SK-N-SH treated with all-trans-retinoic acid at 6 μM for 48 hours (cell line): Measurements from ENCODE around the gene LRP3.
"Not testable (repeated sequence)": the region's sequence is repeated elsewhere in the genome, so short reads cannot be mapped to it uniquely, and the experiment has no call there.

Experiments
- ATAC-seq: fragments of 200-7000 bp; cut with Tn5 transposase; 3 replicates; pipeline ENCODE4 v1.9.1; 2020; ENCODE audit warnings: mild to moderate bottlenecking, moderate library complexity
- ARNTL ChIP-seq: fragments of 450-650 bp; formaldehyde crosslinking; IDR thresholded peaks from 2 replicates; pipeline ENCODE4 v1.5.0; 2020; ENCODE audit warnings: low read depth, mild to moderate bottlenecking, moderate library complexity, borderline replicate concordance
- BACH2 ChIP-seq: fragments of 250-450 bp; sonication (Bioruptor Pico); IDR thresholded peaks from 2 replicates; pipeline ENCODE4 v1.9.0; 2021; ENCODE audit warnings: mild to moderate bottlenecking, borderline replicate concordance
- ESRRG ChIP-seq: fragments of 250-450 bp; sonication (Bioruptor Pico); IDR thresholded peaks from 2 replicates; pipeline ENCODE4 v1.6.1; 2021; ENCODE audit warnings: mild to moderate bottlenecking
- GLIS3 ChIP-seq: fragments of 250-450 bp; sonication (Bioruptor Pico); IDR thresholded peaks from 2 replicates; pipeline ENCODE4 v1.5.0; 2020; ENCODE audit warnings: mild to moderate bottlenecking, moderate library complexity
- ISL1 ChIP-seq: fragments of 250-450 bp; sonication (Bioruptor Pico); IDR thresholded peaks from 2 replicates; pipeline ENCODE4 v2.1.2; 2022; ENCODE audit warnings: mild to moderate bottlenecking, moderate library complexity
- PPARA ChIP-seq: fragments of 250-450 bp; sonication (Bioruptor Pico); IDR thresholded peaks from 2 replicates; pipeline ENCODE4 v1.5.0; 2020; ENCODE audit warnings: mild to moderate bottlenecking, borderline replicate concordance
- RARB ChIP-seq: fragments of 250-450 bp; sonication (Bioruptor Pico); IDR thresholded peaks from 2 replicates; pipeline ENCODE4 v1.8.0; 2021; ENCODE audit warnings: mild to moderate bottlenecking, moderate library complexity
- SNAI2 ChIP-seq: fragments of 250-450 bp; sonication (Bioruptor Pico); IDR thresholded peaks from 2 replicates; pipeline ENCODE4 v1.5.0; 2020; ENCODE audit warnings: mild to moderate bottlenecking, moderate library complexity
- TCF4 ChIP-seq: fragments of 250-450 bp; sonication (Bioruptor Pico); IDR thresholded peaks from 2 replicates; pipeline ENCODE4 v1.8.0; 2021; ENCODE audit warnings: mild to moderate bottlenecking, moderate library complexity, borderline replicate concordance
- ZC3H10 ChIP-seq: fragments of 250-450 bp; sonication (Bioruptor Pico); IDR thresholded peaks from 2 replicates; pipeline ENCODE4 v1.5.1; 2021; ENCODE audit warnings: mild to moderate bottlenecking, moderate library complexity
- ZFP3 ChIP-seq: fragments of 250-450 bp; sonication (Bioruptor Pico); IDR thresholded peaks from 2 replicates; pipeline ENCODE4 v1.5.0; 2020; ENCODE audit warnings: mild to moderate bottlenecking, moderate library complexity
- ZFP30 ChIP-seq: fragments of 450-650 bp; formaldehyde crosslinking; IDR thresholded peaks from 2 replicates; pipeline ENCODE4 v1.5.0; 2022; ENCODE audit warnings: mild to moderate bottlenecking, moderate library complexity
- ZNF565 ChIP-seq: fragments of 450-650 bp; formaldehyde crosslinking; conservative IDR thresholded peaks from 2 replicates; pipeline ENCODE4 v1.5.0; 2020; ENCODE audit warnings: low read depth, mild to moderate bottlenecking, moderate library complexity
- ZNF70 ChIP-seq: fragments of 450-650 bp; formaldehyde crosslinking; IDR thresholded peaks from 2 replicates; pipeline ENCODE4 v1.5.0; 2020; ENCODE audit warnings: mild to moderate bottlenecking, moderate library complexity
- ZNF8 ChIP-seq: fragments of 450-650 bp; formaldehyde crosslinking; IDR thresholded peaks from 2 replicates; pipeline ENCODE4 v1.5.0; 2020; ENCODE audit warnings: mild to moderate bottlenecking, moderate library complexity
- TF ChIP-seq, protein P1 (sequence below): fragments of 250-450 bp; sonication (Bioruptor Pico); IDR thresholded peaks from 2 replicates; pipeline ENCODE4 v1.5.0; 2020; ENCODE audit warnings: mild to moderate bottlenecking, moderate library complexity
- TF ChIP-seq, protein P2 (sequence below): fragments of 250-450 bp; sonication (Bioruptor Pico); IDR thresholded peaks from 2 replicates; pipeline ENCODE4 v1.5.1; 2021; ENCODE audit warnings: mild to moderate bottlenecking, moderate library complexity
- TF ChIP-seq, protein P3 (sequence below): fragments of 250-450 bp; sonication (Bioruptor Pico); IDR thresholded peaks from 2 replicates; pipeline ENCODE4 v1.8.0; 2021; ENCODE audit warnings: low read depth, mild to moderate bottlenecking, moderate library complexity, borderline replicate concordance
- TF ChIP-seq, protein P4 (sequence below): fragments of 250-450 bp; sonication (Bioruptor Pico); IDR thresholded peaks from 2 replicates; pipeline ENCODE4 v1.8.0; 2020; ENCODE audit warnings: mild to moderate bottlenecking, moderate library complexity, borderline replicate concordance
- TF ChIP-seq, protein P5 (sequence below): fragments of 250-450 bp; sonication (Bioruptor Pico); IDR thresholded peaks from 2 replicates; pipeline ENCODE4 v1.5.1; 2020; ENCODE audit warnings: low read depth, mild to moderate bottlenecking, moderate library complexity

The LRP3 gene

DNA sequence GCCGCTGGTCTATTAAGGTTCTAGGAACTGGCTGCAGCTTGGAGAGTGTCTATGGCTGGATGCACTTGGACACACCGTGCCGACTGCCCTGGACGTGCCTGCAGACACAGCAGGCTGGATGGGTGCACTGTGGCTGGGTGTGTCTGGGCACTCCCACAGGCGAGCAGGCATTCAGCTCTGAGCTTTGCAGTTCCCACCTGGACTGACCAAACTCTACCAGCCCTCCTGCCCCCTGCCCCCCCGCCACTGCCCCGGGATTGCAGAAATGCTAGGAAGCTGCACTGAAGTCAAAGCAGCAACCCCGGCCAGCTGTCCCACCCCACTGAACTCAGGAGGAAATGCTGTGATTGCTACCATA lies 7.0 kb upstream of the LRP3 start (continued):
- TF ChIP-seq, protein P1, sequence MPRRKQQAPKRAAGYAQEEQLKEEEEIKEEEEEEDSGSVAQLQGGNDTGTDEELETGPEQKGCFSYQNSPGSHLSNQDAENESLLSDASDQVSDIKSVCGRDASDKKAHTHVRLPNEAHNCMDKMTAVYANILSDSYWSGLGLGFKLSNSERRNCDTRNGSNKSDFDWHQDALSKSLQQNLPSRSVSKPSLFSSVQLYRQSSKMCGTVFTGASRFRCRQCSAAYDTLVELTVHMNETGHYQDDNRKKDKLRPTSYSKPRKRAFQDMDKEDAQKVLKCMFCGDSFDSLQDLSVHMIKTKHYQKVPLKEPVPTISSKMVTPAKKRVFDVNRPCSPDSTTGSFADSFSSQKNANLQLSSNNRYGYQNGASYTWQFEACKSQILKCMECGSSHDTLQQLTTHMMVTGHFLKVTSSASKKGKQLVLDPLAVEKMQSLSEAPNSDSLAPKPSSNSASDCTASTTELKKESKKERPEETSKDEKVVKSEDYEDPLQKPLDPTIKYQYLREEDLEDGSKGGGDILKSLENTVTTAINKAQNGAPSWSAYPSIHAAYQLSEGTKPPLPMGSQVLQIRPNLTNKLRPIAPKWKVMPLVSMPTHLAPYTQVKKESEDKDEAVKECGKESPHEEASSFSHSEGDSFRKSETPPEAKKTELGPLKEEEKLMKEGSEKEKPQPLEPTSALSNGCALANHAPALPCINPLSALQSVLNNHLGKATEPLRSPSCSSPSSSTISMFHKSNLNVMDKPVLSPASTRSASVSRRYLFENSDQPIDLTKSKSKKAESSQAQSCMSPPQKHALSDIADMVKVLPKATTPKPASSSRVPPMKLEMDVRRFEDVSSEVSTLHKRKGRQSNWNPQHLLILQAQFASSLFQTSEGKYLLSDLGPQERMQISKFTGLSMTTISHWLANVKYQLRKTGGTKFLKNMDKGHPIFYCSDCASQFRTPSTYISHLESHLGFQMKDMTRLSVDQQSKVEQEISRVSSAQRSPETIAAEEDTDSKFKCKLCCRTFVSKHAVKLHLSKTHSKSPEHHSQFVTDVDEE: no peak
- TF ChIP-seq RARB: no peak
- TF ChIP-seq, protein P2, sequence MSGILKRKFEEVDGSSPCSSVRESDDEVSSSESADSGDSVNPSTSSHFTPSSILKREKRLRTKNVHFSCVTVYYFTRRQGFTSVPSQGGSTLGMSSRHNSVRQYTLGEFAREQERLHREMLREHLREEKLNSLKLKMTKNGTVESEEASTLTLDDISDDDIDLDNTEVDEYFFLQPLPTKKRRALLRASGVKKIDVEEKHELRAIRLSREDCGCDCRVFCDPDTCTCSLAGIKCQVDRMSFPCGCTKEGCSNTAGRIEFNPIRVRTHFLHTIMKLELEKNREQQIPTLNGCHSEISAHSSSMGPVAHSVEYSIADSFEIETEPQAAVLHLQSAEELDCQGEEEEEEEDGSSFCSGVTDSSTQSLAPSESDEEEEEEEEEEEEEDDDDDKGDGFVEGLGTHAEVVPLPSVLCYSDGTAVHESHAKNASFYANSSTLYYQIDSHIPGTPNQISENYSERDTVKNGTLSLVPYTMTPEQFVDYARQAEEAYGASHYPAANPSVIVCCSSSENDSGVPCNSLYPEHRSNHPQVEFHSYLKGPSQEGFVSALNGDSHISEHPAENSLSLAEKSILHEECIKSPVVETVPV: no peak

DNA sequence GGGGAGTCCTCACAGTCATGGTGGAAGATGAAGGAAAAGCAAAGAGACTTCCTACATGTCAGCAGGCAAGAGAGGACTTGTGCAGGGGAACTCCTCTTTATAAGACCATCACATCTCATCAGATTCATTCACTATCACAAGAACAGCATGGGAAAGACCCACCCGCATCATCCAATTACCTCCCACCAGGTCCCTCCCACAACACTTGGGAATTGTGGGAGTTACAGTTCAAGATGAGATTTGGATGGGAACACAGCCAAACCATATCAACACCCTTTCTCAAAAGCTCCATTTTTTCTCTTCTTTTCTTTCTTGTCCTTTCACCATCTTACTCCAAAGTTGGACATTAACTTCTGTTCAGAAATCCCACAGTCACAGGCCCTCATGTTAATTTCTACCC lies 4.7 kb upstream of the LRP3 start:
- TF ChIP-seq ARNTL (CRISPR knock-in tag): no peak
- TF ChIP-seq TCF4 (CRISPR knock-in tag): no peak
- TF ChIP-seq, protein P1: no peak
- TF ChIP-seq SNAI2 (CRISPR knock-in tag): no peak
- no peak for TF ChIP-seq PPARA (CRISPR knock-in tag)
- no peak for TF ChIP-seq BACH2 (CRISPR knock-in tag)
- TF ChIP-seq GLIS3 (CRISPR knock-in tag): no peak
- TF ChIP-seq ZFP30: no peak
- TF ChIP-seq ESRRG (CRISPR knock-in tag): no peak
- TF ChIP-seq ZNF565: no peak
- TF ChIP-seq, all 23 proteins: peak for 0
- no peak for ATAC-seq

DNA sequence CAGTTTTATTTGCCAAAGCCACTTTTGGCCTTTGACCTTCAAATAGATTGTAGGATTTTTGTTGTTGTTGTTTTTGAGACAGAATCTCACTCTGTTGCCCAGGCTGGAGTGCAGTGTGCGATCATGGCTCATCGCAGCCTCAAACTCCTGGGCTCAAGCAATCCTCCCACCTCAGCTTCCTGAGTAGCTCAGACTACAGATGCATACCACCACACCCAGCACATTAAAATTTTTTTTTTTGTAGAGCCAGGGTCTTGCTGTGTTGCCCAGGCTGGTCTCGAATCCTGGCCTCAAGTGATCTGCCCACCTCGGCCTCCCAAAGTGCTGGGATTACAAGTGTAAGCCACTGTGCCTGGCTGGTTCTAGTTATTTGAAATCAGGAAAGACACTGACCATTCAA lies 3.0 kb upstream of the LRP3 start:
- ATAC-seq: not testable (repeated sequence)

DNA sequence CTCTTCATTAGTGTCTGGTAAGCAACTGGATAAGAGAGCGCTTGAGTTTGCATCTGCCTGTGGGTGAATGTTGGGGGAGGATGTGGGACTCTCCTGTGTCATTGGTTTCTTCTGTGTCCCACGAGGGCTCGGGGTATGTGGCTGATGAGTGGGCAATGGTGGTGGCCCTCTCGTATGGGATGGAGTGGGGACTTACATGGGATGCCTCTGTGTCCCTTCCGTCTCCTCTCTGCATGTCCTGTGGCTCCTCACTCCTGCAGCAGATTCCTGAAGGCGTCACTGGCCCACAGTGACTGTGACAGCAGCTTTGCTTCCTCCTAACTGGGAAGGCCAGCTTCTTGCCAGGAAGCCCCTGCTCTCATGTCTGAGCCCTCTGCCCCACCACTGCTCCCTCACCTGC lies 2.6 kb upstream of the LRP3 start:
- no peak for ATAC-seq
- TF ChIP-seq ESRRG (CRISPR knock-in tag) (no peak), ZFP30 (no peak), PPARA (CRISPR knock-in tag) (no peak), ZC3H10 (CRISPR knock-in tag) (no peak), GLIS3 (CRISPR knock-in tag) (no peak), ISL1 (no peak), ZFP3 (no peak), ZNF565 (no peak), ZNF70 (CRISPR knock-in tag) (no peak), SNAI2 (CRISPR knock-in tag) (no peak), BACH2 (CRISPR knock-in tag) (no peak), RARB (no peak), ZNF8 (no peak)
- TF ChIP-seq, protein P3, sequence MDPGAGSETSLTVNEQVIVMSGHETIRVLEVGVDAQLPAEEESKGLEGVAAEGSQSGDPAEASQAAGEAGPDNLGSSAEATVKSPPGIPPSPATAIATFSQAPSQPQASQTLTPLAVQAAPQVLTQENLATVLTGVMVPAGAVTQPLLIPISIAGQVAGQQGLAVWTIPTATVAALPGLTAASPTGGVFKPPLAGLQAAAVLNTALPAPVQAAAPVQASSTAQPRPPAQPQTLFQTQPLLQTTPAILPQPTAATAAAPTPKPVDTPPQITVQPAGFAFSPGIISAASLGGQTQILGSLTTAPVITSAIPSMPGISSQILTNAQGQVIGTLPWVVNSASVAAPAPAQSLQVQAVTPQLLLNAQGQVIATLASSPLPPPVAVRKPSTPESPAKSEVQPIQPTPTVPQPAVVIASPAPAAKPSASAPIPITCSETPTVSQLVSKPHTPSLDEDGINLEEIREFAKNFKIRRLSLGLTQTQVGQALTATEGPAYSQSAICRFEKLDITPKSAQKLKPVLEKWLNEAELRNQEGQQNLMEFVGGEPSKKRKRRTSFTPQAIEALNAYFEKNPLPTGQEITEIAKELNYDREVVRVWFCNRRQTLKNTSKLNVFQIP (CRISPR knock-in tag): no peak
- TF ChIP-seq, protein P4, sequence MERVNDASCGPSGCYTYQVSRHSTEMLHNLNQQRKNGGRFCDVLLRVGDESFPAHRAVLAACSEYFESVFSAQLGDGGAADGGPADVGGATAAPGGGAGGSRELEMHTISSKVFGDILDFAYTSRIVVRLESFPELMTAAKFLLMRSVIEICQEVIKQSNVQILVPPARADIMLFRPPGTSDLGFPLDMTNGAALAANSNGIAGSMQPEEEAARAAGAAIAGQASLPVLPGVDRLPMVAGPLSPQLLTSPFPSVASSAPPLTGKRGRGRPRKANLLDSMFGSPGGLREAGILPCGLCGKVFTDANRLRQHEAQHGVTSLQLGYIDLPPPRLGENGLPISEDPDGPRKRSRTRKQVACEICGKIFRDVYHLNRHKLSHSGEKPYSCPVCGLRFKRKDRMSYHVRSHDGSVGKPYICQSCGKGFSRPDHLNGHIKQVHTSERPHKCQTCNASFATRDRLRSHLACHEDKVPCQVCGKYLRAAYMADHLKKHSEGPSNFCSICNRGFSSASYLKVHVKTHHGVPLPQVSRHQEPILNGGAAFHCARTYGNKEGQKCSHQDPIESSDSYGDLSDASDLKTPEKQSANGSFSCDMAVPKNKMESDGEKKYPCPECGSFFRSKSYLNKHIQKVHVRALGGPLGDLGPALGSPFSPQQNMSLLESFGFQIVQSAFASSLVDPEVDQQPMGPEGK (CRISPR knock-in tag): no peak
- TF ChIP-seq, protein P2: no peak
- TF ChIP-seq, protein P5, sequence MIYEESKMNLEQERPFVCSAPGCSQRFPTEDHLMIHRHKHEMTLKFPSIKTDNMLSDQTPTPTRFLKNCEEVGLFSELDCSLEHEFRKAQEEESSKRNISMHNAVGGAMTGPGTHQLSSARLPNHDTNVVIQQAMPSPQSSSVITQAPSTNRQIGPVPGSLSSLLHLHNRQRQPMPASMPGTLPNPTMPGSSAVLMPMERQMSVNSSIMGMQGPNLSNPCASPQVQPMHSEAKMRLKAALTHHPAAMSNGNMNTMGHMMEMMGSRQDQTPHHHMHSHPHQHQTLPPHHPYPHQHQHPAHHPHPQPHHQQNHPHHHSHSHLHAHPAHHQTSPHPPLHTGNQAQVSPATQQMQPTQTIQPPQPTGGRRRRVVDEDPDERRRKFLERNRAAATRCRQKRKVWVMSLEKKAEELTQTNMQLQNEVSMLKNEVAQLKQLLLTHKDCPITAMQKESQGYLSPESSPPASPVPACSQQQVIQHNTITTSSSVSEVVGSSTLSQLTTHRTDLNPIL (CRISPR knock-in tag): no peak
